Camera-type eye (tissue), 1 donor: ENCODE results near the gene PPP1R26. TPM values are rescaled to one million over a fixed set of nuclear protein-coding genes. Genes with fewer than 3 reads are reported as not detected.

Experiments used
- total RNA-seq: library from RNA; depleted of rRNA; stranded (reverse); fragments of >200 nt; gene quantifications from one replicate; pipeline ENCODE4 v1.2.3, GENCODE V29; 2014

Gene PPP1R26
- 32.5 TPM for total RNA-seq

GRCh38 chr9:135479469-135480052 is at the start of gene PPP1R26:
PPP1R26 (plus strand) TSS chr9:135479782; CDS start chr9:135484511, 4,729 bp downstream.

GRCh38 chr9:135500525-135501260 is 21.1 kb downstream of the PPP1R26 start, which contains the start of gene MRPS2:
MRPS2 (plus strand) TSS chr9:135500682; CDS start chr9:135500711, 29 bp downstream.

GRCh38 chr9:135520916-135521607 is 41.5 kb downstream of the PPP1R26 start, which contains the start of gene LCN1:
LCN1 (plus strand) TSS chr9:135521440; CDS start chr9:135521498, 58 bp downstream.

Other genes starting within 250 kb of the PPP1R26 start
- 20.0 TPM for gene MRPS2, start 20.9 kb downstream of the PPP1R26 start, total RNA-seq
- gene LCN1, start 41.7 kb downstream of the PPP1R26 start, total RNA-seq, result 13.0 TPM
- gene OBP2A, start 66.3 kb downstream of the PPP1R26 start, total RNA-seq, result not detected
- not detected for gene PAEP, start 82.0 kb downstream of the PPP1R26 start, total RNA-seq
- gene GLT6D1, start 159.8 kb downstream of the PPP1R26 start, total RNA-seq, result not detected
- not detected for gene LCN9, start 183.5 kb downstream of the PPP1R26 start, total RNA-seq
- 0.99 TPM for gene SOHLH1, start 219.7 kb downstream of the PPP1R26 start, total RNA-seq
- 1.1 TPM for gene KCNT1, start 222.4 kb downstream of the PPP1R26 start, total RNA-seq